ENCODE results near the gene KCMF1.

The KCMF1 gene

GRCh38 chr2:85088921-85089320 is 118.0 kb downstream of the KCMF1 start:
- DNase-seq: no peak

GRCh38 chr2:85089585-85089984 is 118.6 kb downstream of the KCMF1 start:
- DNase-seq: peak; percentile 81

- no peak for DNase-seq
Observed at GRCh38 chr2:85091838-85092237, 120.9 kb downstream of the KCMF1 start.

- DNase-seq: no peak
Observed at GRCh38 chr2:85095094-85095493, 124.1 kb downstream of the KCMF1 start.

- no peak for DNase-seq
Observed at GRCh38 chr2:85096616-85097015, 125.7 kb downstream of the KCMF1 start.

- DNase-seq: no peak
Observed at GRCh38 chr2:85104228-85104627, 133.3 kb downstream of the KCMF1 start.

GRCh38 chr2:85106489-85107180 is 135.7 kb downstream of the KCMF1 start:
- DNase-seq: no peak
